Endothelial cell of umbilical vein (primary cell): ENCODE data around the gene RRM1. TPM values are rescaled to one million over a fixed set of nuclear protein-coding genes. Genes with fewer than 3 reads are reported as not detected.

Experiments used
- BruUV-seq: library from RNA; stranded (reverse); fragments of 400-500 nt; replicated peaks from 2 replicates; lab custom pipeline; 2021; lab: Mats Ljungman, UMichigan
- CTCF ChIA-PET: fragments of 300-600, 350-600 bp; sonication (Branson Sonifier 250); formaldehyde crosslinking; loops from one replicate; lab custom pipeline; 2021; ENCODE audit warnings: antibody characterized with exemption, inconsistent platforms; lab: Charles Lee
- POLR2A ChIA-PET: fragments of 300-600, 350-600 bp; sonication (Branson Sonifier 250); formaldehyde crosslinking; loops from one replicate; lab custom pipeline; 2021; ENCODE audit warnings: antibody characterized with exemption, inconsistent platforms; lab: Charles Lee
- DNase-seq: peaks from one replicate; pipeline ENCODE4 v3.0.0-alpha.2; 2011; ENCODE audit warnings: low read depth, low spot score
- FAIRE-seq: peaks from 2 replicates; lab custom pipeline; 2011; peaks lifted over from hg19 to GRCh38; lab: Jason Lieb, UNC
- H2AFZ ChIP-seq: 2 replicates; pipeline ENCODE4 v1.6.0; 2012; ENCODE audit warnings: low read depth, low read length, control low read depth, inconsistent platforms
- H3K27ac ChIP-seq: 2 replicates; pipeline ENCODE4 v1.5.1; 2011; ENCODE audit warnings: low read depth, mild to moderate bottlenecking, control low read depth, low read length, moderate library complexity; ENCODE audit not compliant: insufficient read depth
- H3K27me3 ChIP-seq, 2 experiments: 2 replicates each; pipeline versions ENCODE4 v1.6.0 to v1.6.1; 2011; ENCODE audit warnings: low read length in 2 of 2, mixed read lengths in 1 of 2; ENCODE audit not compliant: control insufficient read depth in 2 of 2, insufficient read depth in 2 of 2
- H3K36me3 ChIP-seq, 2 experiments: 2 replicates in 1 of 2; 3 replicates in 1 of 2; pipeline ENCODE4 v1.5.1; 2011; ENCODE audit warnings: low read length in 2 of 2, mild to moderate bottlenecking in 1 of 2, moderate library complexity in 1 of 2; ENCODE audit not compliant: control insufficient read depth in 2 of 2, insufficient read depth in 2 of 2; ENCODE audit errors: extremely low read depth in 1 of 2
- H3K4me1 ChIP-seq: 3 replicates; pipeline ENCODE4 v1.5.1; 2011; ENCODE audit warnings: mild to moderate bottlenecking, low read length; ENCODE audit not compliant: control insufficient read depth, insufficient read depth; ENCODE audit errors: extremely low read depth
- H3K4me2 ChIP-seq: 2 replicates; pipeline ENCODE4 v1.6.1; 2011; ENCODE audit warnings: low read length, control low read depth, mixed read lengths; ENCODE audit not compliant: insufficient read depth
- H3K4me3 ChIP-seq, 3 experiments: fragments of 200-600 bp in 1 of 3; sonication (generic), shearing (Covaris generic) in 1 of 3; replicated peaks in 1 of 3; 2 replicates each; pipeline ENCODE4 v1.5.1; 2011 to 2016; ENCODE audit warnings: control low read depth in 3 of 3, low read length in 3 of 3, mild to moderate bottlenecking in 2 of 3, inconsistent platforms in 1 of 3, low read depth in 1 of 3, moderate library complexity in 1 of 3; ENCODE audit not compliant: insufficient read depth in 1 of 3
- H3K79me2 ChIP-seq: 2 replicates; pipeline ENCODE4 v1.6.0; 2012; ENCODE audit warnings: low read length, inconsistent platforms; ENCODE audit not compliant: control insufficient read depth, insufficient read depth
- H3K9ac ChIP-seq: replicated peaks from 2 replicates; pipeline ENCODE3; 2011; ENCODE audit warnings: low read length, control low read depth; ENCODE audit not compliant: insufficient read depth; ENCODE audit errors: extremely low read depth
- H3K9me1 ChIP-seq: replicated peaks from 3 replicates; pipeline ENCODE4 v1.6.0; 2011; ENCODE audit warnings: mild to moderate bottlenecking, low read length; ENCODE audit not compliant: control insufficient read depth, insufficient read depth; ENCODE audit errors: extremely low read depth
- H3K9me3 ChIP-seq: replicated peaks from 2 replicates; pipeline ENCODE4 v1.5.1; 2012; ENCODE audit warnings: low read length, inconsistent platforms; ENCODE audit not compliant: control insufficient read depth, insufficient read depth
- H4K20me1 ChIP-seq: replicated peaks from 2 replicates; pipeline ENCODE3; 2011; ENCODE audit warnings: mild to moderate bottlenecking, low read length; ENCODE audit not compliant: control insufficient read depth, insufficient read depth; ENCODE audit errors: extremely low read depth
- EZH2 ChIP-seq: IDR thresholded peaks from 2 replicates; pipeline ENCODE4 v1.6.1; 2012; ENCODE audit warnings: borderline replicate concordance, low read depth, mild to moderate bottlenecking, moderate library complexity, low read length, inconsistent platforms; ENCODE audit not compliant: severe bottlenecking
- FOS ChIP-seq: IDR thresholded peaks from 2 replicates; pipeline ENCODE4 v1.6.1; 2011; ENCODE audit warnings: mild to moderate bottlenecking, low read length, moderate library complexity, borderline replicate concordance; ENCODE audit not compliant: insufficient read depth
- GATA2 ChIP-seq: IDR thresholded peaks from 2 replicates; pipeline ENCODE4 v1.7.0; 2011; ENCODE audit warnings: low read depth, mild to moderate bottlenecking, moderate library complexity, mixed read lengths, low read length; ENCODE audit not compliant: insufficient read length, insufficient read depth
- JUN ChIP-seq: IDR thresholded peaks from 2 replicates; pipeline ENCODE4 v1.6.1; 2011; ENCODE audit warnings: borderline replicate concordance, low read depth; ENCODE audit not compliant: insufficient read length, insufficient read depth
- MYC ChIP-seq: IDR thresholded peaks from one replicate; pipeline ENCODE4 v1.6.1; 2011; ENCODE audit warnings: mild to moderate bottlenecking, low read depth, low read length
- POLR2A ChIP-seq: IDR thresholded peaks from 2 replicates; pipeline ENCODE4 v1.6.1; 2012; ENCODE audit warnings: low read depth, mild to moderate bottlenecking, control low read depth, low read length
- POLR2AphosphoS5 ChIP-seq: IDR thresholded peaks from 2 replicates; pipeline ENCODE4 v1.6.1; 2012; ENCODE audit warnings: low read depth, mild to moderate bottlenecking, control low read depth, low read length, moderate library complexity; ENCODE audit not compliant: insufficient read depth
- dilution Hi-C: fragments of 300-500 bp; cut with MboI; formaldehyde crosslinking; loops from one replicate; pipeline ENCODE4 v1.15.0; 2019; ENCODE audit warnings: low sequenced_read_pairs; ENCODE audit not compliant: extremely low pct_ligation_motif_present
- intact Hi-C: fragments of 100-400 bp; cut with micrococcal nuclease; formaldehyde crosslinking; loops from one replicate; pipeline ENCODE4 v1.10.0; 2022
- polyA plus RNA-seq, 4 experiments: library from polyadenylated mRNA; depleted of rRNA in 3 of 4; stranded (reverse) in 3 of 4; unstranded in 1 of 4; fragments of >200 nt; gene quantifications; 2 replicates each; pipeline versions ENCODE4 v1.2.1 to v1.2.3, GENCODE V29; 2011 to 2012; ENCODE audit warnings: missing spikeins in 1 of 4
- total RNA-seq: library from RNA; stranded (reverse); gene quantifications from 2 replicates; pipeline ENCODE4 v1.2.3, GENCODE V29; 2021
- TF ChIP-seq, protein P1 (sequence below), 2 donors: IDR thresholded peaks; 1 replicate in 1 of 2; 2 replicates in 1 of 2; pipeline ENCODE4 v1.5.1; 2011; ENCODE audit warnings: low read length in 2 of 2, mild to moderate bottlenecking in 2 of 2, moderate library complexity in 2 of 2, control low read depth in 1 of 2, inconsistent platforms in 1 of 2, low read depth in 1 of 2; ENCODE audit not compliant: insufficient read depth in 1 of 2; ENCODE audit errors: extremely low read depth in 1 of 2
- TF ChIP-seq, protein P2 (sequence below): IDR thresholded peaks from 2 replicates; pipeline ENCODE4 v1.6.1; 2011; ENCODE audit not compliant: insufficient read depth, insufficient read length

Gene RRM1
- total and polyA plus RNA-seq, 2 donors (not counting 3 experiments of a cell fraction or from before 2014, with no cell fraction given), result 55.3 to 112 TPM

DNA sequence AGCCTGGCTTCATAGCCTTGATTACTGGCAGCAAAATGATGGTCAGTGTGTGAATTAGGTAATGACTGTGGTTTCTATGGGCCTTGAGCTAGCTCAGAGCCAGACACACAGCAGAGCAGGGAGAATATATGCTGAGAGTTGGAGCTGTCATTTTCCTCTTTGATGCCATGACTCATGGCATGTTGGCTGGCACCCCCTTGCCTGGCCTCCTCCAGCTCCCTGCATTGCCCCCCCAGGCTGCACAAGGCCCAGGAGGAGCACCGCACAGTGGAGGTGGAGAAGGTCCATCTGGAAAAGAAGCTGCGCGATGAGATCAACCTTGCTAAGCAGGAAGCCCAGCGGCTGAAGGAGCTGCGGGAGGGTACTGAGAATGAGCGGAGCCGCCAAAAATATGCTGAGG is 20.3 kb upstream of the RRM1 start:
- no peak overlapping the region for H2AFZ ChIP-seq
- no peaks in the 10 kb centered on the region for H3K79me2 ChIP-seq
- H3K27me3 ChIP-seq, result no peaks in the 10 kb centered on the region
- H3K4me1 ChIP-seq, result no peaks in the 10 kb centered on the region
- no peaks in the 10 kb centered on the region for H3K36me3 ChIP-seq
- H3K27ac ChIP-seq, result no peak overlapping the region
- H3K9me1 ChIP-seq, result no peaks in the 10 kb centered on the region
- POLR2A ChIA-PET, result no interaction called here
- no peak for FAIRE-seq
- CTCF ChIA-PET, result interaction anchor here (0.7 to 14.8 kb wide), 8 partner anchors 8 to 266 kb away, joined by 3 to 871 read pairs (median 4); partner anchors contain the start of genes PGAP2, RHOG and STIM1
- no peaks in the 10 kb centered on the region for H4K20me1 ChIP-seq
- no peaks in the 10 kb centered on the region for H3K9me3 ChIP-seq
- TF ChIP-seq POLR2A (no peak), EZH2 (no peak), JUN (no peak), POLR2AphosphoS5 (no peak), GATA2 (no peak), MYC (no peak), FOS (no peak)
- TF ChIP-seq, protein P1, sequence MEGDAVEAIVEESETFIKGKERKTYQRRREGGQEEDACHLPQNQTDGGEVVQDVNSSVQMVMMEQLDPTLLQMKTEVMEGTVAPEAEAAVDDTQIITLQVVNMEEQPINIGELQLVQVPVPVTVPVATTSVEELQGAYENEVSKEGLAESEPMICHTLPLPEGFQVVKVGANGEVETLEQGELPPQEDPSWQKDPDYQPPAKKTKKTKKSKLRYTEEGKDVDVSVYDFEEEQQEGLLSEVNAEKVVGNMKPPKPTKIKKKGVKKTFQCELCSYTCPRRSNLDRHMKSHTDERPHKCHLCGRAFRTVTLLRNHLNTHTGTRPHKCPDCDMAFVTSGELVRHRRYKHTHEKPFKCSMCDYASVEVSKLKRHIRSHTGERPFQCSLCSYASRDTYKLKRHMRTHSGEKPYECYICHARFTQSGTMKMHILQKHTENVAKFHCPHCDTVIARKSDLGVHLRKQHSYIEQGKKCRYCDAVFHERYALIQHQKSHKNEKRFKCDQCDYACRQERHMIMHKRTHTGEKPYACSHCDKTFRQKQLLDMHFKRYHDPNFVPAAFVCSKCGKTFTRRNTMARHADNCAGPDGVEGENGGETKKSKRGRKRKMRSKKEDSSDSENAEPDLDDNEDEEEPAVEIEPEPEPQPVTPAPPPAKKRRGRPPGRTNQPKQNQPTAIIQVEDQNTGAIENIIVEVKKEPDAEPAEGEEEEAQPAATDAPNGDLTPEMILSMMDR (IDR thresholded peaks at IDR 0.05; ENCODE audit: extremely low read depth in 1 of 2, insufficient read depth in 1 of 2, low read depth in 1 of 2, low read length in 2 of 2), result no peak
- TF ChIP-seq, protein P2, sequence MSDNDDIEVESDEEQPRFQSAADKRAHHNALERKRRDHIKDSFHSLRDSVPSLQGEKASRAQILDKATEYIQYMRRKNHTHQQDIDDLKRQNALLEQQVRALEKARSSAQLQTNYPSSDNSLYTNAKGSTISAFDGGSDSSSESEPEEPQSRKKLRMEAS, result no peak
- no peak overlapping the region for H3K9ac ChIP-seq
- no peak overlapping the region for H3K4me2 ChIP-seq
- intact Hi-C loops, result loop anchor here (5.0 kb wide), 1 partner anchor 77 kb away; no protein-coding TSS in a partner anchor
- BruUV-seq, result no TSS peak
- DNase-seq, result no peak
- no peak overlapping the region for H3K4me3 ChIP-seq
- dilution Hi-C loops, result loop anchor here (25.0 kb wide), 1 partner anchor 212 kb away; the partner anchor contains the start of gene STIM1
